LNCAP (cell line): Measurements from ENCODE around the gene MAGI1.

ENCODE experiments used
- TF ChIP-seq, protein P1 (sequence below): fragments of 450-650 bp; IDR thresholded peaks from 2 replicates; pipeline ENCODE4 v1.5.1; 2017; ENCODE audit warnings: mild to moderate bottlenecking

Gene MAGI1

GRCh38 chr3:65619888-65620287 is 418.8 kb downstream of the MAGI1 start:
- TF ChIP-seq, protein P1, sequence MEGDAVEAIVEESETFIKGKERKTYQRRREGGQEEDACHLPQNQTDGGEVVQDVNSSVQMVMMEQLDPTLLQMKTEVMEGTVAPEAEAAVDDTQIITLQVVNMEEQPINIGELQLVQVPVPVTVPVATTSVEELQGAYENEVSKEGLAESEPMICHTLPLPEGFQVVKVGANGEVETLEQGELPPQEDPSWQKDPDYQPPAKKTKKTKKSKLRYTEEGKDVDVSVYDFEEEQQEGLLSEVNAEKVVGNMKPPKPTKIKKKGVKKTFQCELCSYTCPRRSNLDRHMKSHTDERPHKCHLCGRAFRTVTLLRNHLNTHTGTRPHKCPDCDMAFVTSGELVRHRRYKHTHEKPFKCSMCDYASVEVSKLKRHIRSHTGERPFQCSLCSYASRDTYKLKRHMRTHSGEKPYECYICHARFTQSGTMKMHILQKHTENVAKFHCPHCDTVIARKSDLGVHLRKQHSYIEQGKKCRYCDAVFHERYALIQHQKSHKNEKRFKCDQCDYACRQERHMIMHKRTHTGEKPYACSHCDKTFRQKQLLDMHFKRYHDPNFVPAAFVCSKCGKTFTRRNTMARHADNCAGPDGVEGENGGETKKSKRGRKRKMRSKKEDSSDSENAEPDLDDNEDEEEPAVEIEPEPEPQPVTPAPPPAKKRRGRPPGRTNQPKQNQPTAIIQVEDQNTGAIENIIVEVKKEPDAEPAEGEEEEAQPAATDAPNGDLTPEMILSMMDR = no peak

- TF ChIP-seq, protein P1 = no peak
Measured at GRCh38 chr3:65619451-65619881, 419.3 kb downstream of the MAGI1 start.

GRCh38 chr3:65618599-65618998 is 420.1 kb downstream of the MAGI1 start:
- TF ChIP-seq, protein P1 = no peak

DNA sequence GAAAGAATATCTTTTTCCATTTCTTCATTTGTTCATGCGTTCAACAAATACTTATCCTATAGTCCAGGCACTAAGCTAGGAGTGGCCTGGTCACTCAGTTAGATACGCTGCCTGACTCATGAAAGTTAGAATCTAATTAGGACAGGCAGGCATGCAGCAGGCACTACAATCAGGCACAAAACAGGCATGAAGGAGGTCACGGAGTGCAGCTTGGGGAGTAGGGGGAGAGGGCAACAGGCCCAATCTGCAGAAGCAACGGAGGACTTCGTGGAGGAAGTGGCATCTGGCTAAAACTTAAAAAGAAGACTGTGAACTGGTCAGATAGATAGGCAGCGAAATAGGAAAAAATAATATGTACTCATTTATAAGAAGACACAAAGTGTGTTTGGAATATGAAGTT is 420.9 kb downstream of the MAGI1 start:
- TF ChIP-seq, protein P1 = no peak

DNA sequence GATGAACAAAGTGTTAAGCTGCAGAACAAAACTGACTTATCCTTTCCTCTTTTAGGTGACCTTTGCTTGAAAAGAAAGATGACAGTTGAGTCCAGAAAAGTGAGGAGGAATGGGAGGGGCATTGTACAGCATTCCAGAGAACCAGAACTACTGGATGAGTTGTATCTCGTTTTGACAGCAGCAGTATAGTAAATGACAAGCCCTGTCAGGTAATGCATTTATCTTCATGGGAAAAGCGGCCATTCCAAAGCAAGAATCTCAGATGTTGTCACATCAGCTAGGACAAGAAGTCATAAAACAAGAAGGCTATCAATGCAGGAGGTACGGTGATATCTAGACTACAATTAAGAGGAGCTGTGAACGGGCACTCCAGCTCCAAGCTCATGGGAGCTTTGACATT is 421.5 kb downstream of the MAGI1 start:
- TF ChIP-seq, protein P1 = no peak

DNA sequence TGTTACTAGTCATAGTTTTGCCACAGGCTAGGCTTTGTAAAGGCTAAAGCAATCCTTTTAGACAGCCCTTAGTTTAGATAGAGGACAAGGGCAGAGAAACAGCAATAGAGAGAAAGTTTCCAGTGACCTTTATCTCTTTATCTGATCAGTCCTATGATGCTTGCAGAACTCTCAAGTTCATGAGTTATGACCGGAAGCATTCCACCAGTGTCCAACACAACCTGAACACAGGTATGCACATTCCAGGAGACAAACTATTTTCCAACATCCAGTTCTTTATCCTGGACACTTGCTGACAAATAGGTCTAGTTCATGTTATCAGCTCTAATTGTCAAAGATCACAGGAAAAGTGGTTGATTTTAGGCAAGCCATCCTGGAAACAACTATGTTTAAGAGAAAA is 422.2 kb downstream of the MAGI1 start:
- TF ChIP-seq, protein P1 = no peak

GRCh38 chr3:65615329-65615728 is 423.4 kb downstream of the MAGI1 start:
- TF ChIP-seq, protein P1 = no peak

DNA sequence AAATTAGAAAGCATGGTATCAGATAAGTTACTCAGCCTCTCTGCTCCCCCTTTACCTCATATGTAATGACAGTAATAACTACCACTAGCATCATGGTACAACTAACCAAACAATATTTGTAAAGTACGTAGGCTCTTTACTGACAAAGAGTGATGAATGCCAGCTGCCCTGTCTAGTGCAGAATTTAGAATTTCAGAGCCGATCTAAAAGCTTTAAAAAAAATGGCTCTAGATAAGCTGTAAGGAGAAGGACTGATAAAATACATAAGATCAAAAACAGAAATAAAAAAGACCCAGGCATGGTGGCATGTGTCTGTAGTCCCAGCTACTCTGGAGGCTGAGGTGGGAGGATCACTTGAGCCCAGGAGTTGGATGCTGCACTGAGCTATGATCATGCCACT is 424.1 kb downstream of the MAGI1 start:
- TF ChIP-seq, protein P1 = no peak
